A673 (cell line): ENCODE data around the gene FADS6. TPM values are rescaled to one million over a fixed set of nuclear protein-coding genes. Genes with fewer than 3 reads are reported as not detected.

Source experiments
- BruUV-seq: library from RNA; stranded (reverse); fragments of 400-500 nt; replicated peaks from 2 replicates; lab custom pipeline; 2021; lab: Mats Ljungman, UMichigan
- CTCF ChIA-PET: fragments of 300-600 bp; sonication (Branson Sonifier 250); formaldehyde crosslinking; loops from one replicate; lab custom pipeline; 2022; ENCODE audit warnings: antibody characterized with exemption; lab: Charles Lee
- POLR2A ChIA-PET: fragments of 300-600 bp; sonication (Branson Sonifier 250); formaldehyde crosslinking; loops from one replicate; lab custom pipeline; 2022; ENCODE audit warnings: antibody characterized with exemption; ENCODE audit not compliant: low non-redundant PET; lab: Charles Lee
- DNase-seq: peaks from one replicate; pipeline ENCODE4 v3.0.0-alpha.2; 2015; ENCODE audit warnings: low spot score
- H3K27ac ChIP-seq: fragments of 200-600 bp; sonication (generic); 2 replicates; pipeline ENCODE4 v1.5.1; 2016; ENCODE audit warnings: mixed run types, low read depth, mild to moderate bottlenecking, mixed read lengths, antibody characterized with exemption, low read length; ENCODE audit not compliant: poor library complexity, severe bottlenecking
- H3K27me3 ChIP-seq: fragments of 200-600 bp; sonication (generic); replicated peaks from 2 replicates; pipeline ENCODE4 v1.6.1; 2017; ENCODE audit warnings: mixed run types, low read depth, mild to moderate bottlenecking, mixed read lengths, antibody characterized with exemption, low read length; ENCODE audit not compliant: insufficient read depth, poor library complexity
- H3K36me3 ChIP-seq: fragments of 200-600 bp; sonication (generic); 2 replicates; pipeline ENCODE4 v1.6.1; 2016; ENCODE audit warnings: mixed run types, mild to moderate bottlenecking, mixed read lengths, antibody characterized with exemption, low read length; ENCODE audit not compliant: insufficient read depth, poor library complexity, severe bottlenecking
- H3K4me1 ChIP-seq: fragments of 200-600 bp; sonication (generic); 2 replicates; pipeline ENCODE4 v1.6.1; 2017; ENCODE audit warnings: mixed run types, mild to moderate bottlenecking, mixed read lengths, antibody characterized with exemption, low read length; ENCODE audit not compliant: insufficient read depth, poor library complexity, severe bottlenecking
- H3K4me3 ChIP-seq: fragments of 200-600 bp; sonication (generic); 2 replicates; pipeline ENCODE4 v1.5.1; 2016; ENCODE audit warnings: low read depth, mixed run types, mild to moderate bottlenecking, mixed read lengths, low read length; ENCODE audit not compliant: poor library complexity, severe bottlenecking
- H3K9me3 ChIP-seq: fragments of 200-600 bp; sonication (generic); 2 replicates; pipeline ENCODE4 v1.6.1; 2016; ENCODE audit warnings: mixed run types, low read depth, mild to moderate bottlenecking, mixed read lengths, antibody characterized with exemption, low read length; ENCODE audit not compliant: poor library complexity, severe bottlenecking
- EZH2 ChIP-seq: fragments of 200-600 bp; sonication (generic); IDR thresholded peaks from 2 replicates; pipeline ENCODE4 v1.6.1; 2017; ENCODE audit warnings: borderline replicate concordance, low read depth, mild to moderate bottlenecking, mixed read lengths, antibody characterized with exemption, low read length; ENCODE audit not compliant: poor library complexity, severe bottlenecking
- intact Hi-C: fragments of 100-400 bp; cut with micrococcal nuclease; formaldehyde crosslinking; loops from one replicate; pipeline ENCODE4 v1.10.0; 2022; ENCODE audit not compliant: unreplicated experiment
- total RNA-seq: library from RNA; stranded (reverse); gene quantifications from 2 replicates; pipeline ENCODE4 v1.2.3, GENCODE V29; 2021
- TF ChIP-seq, protein P1 (sequence below): fragments of 300-800, 200-600 bp; sonication (generic); conservative IDR thresholded peaks from 2 replicates; pipeline ENCODE4 v1.5.1; 2017; ENCODE audit warnings: low read depth, mild to moderate bottlenecking, antibody characterized with exemption, low read length, moderate library complexity, mixed read lengths

The FADS6 gene
- total RNA-seq, 1 experiment from 2014 or later: not detected

DNA sequence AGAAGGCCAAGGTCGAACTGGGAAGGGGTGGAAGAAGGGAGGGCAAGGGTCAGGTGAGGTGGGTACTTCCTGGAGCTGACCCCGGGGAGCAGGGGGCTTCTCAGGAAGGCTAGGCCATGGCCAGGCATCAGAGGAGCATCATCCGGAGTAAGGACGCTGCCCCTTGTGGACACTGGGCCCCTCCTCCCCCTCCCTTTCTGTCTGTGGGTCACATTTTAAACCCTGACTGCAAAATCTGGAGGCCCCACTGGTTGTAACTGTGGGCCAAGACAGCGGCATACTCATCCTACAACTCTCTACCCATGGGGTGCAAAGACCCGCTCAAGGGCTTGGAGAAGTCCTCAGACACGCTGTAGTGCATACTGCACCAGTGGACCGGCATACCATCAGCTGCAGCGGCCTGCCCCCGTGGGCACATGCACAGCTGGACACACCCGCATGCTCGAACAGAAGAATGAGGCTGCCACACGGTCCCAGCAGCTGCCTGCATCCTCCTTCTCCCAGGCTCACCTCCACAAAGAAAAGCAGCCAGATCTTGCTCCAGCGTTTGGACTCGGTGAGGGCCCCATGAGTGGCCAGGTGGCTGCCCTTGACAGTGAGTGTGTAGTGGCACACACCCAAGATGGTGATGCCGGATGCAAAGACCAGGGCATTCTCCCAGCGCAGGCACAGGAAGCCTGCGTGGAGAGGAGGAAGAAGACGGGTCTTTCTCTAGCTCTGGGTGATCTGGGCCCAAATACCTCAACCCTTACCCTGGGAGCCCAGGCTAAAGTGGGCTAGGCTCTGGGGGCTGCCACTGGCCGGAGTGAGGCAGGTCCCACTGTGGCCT is 1.2 kb downstream of the FADS6 start:
- no peaks in the 10 kb centered on the region for H3K4me1 ChIP-seq
- peaks cover 69% of the 10 kb centered on the region for H3K27me3 ChIP-seq
- H3K27ac ChIP-seq: no peak overlapping the region
- no peaks in the 10 kb centered on the region for H3K36me3 ChIP-seq
- no peak for TF ChIP-seq EZH2
- TF ChIP-seq, protein P1, sequence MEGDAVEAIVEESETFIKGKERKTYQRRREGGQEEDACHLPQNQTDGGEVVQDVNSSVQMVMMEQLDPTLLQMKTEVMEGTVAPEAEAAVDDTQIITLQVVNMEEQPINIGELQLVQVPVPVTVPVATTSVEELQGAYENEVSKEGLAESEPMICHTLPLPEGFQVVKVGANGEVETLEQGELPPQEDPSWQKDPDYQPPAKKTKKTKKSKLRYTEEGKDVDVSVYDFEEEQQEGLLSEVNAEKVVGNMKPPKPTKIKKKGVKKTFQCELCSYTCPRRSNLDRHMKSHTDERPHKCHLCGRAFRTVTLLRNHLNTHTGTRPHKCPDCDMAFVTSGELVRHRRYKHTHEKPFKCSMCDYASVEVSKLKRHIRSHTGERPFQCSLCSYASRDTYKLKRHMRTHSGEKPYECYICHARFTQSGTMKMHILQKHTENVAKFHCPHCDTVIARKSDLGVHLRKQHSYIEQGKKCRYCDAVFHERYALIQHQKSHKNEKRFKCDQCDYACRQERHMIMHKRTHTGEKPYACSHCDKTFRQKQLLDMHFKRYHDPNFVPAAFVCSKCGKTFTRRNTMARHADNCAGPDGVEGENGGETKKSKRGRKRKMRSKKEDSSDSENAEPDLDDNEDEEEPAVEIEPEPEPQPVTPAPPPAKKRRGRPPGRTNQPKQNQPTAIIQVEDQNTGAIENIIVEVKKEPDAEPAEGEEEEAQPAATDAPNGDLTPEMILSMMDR: no peak
- intact Hi-C loops: no loop called here
- DNase-seq: no peak
- ChIA-PET POLR2A (no interaction called here), CTCF (no interaction called here)
- BruUV-seq: no TSS peak
- no peak overlapping the region for H3K4me3 ChIP-seq
- H3K9me3 ChIP-seq: no peaks in the 10 kb centered on the region

DNA sequence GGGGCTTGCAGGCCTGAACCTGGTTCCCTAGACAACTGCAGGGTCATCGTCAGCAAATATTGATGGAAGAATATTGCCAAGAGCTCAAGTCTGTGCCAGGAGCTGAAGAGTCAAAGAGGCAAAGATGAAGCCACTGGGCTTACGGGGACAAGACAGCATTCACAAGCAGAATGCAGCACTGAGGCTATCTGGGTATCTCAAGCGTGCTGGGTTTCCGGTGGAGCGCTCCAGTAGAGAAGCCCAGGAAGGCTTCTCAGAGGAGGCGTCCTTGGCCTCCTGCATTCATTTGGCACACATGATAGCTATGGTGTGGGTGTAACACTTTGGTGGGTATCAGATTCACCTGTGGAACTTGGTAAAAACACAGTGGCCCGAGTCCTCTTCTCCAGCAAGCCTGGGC is 2.9 kb downstream of the FADS6 start:
- Histone ChIP-seq H3K4me3 (no peak overlapping the region), H3K9me3 (no peaks in the 10 kb centered on the region), H3K27me3 (peaks cover 55% of the 10 kb centered on the region), H3K4me1 (no peaks in the 10 kb centered on the region), H3K27ac (no peak overlapping the region), H3K36me3 (no peaks in the 10 kb centered on the region)
- BruUV-seq: no TSS peak
- DNase-seq: no peak
- ChIA-PET POLR2A (no interaction called here), CTCF (no interaction called here)
- TF ChIP-seq, protein P1: no peak
- TF ChIP-seq EZH2: no peak
- intact Hi-C loops: no loop called here

DNA sequence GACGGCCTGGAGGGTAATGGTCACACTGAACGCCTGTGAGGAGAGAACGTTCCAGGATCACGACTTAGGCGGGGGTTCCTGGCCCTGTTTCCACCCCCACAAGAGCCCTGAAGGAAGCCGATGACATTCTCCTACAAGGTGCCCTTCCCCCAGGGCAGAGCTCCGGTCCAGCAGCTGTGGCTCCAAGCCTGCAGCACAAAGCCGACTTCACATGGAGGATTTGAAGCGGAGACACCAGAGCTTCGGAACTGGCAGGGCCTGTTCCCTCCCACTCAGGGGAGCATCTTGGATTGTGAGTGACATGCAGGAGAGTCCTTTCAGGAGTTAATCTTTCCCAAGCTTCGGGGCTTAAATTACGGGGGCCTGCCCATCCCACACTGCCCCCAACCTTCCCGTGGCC is 5.0 kb downstream of the FADS6 start:
- no peaks in the 10 kb centered on the region for H3K4me1 ChIP-seq
- intact Hi-C loops: no loop called here
- no TSS peak for BruUV-seq
- H3K9me3 ChIP-seq: no peaks in the 10 kb centered on the region
- DNase-seq: no peak
- H3K4me3 ChIP-seq: no peak overlapping the region
- CTCF ChIA-PET: no interaction called here
- H3K36me3 ChIP-seq: no peaks in the 10 kb centered on the region
- TF ChIP-seq, protein P1: no peak
- no peak for TF ChIP-seq EZH2
- POLR2A ChIA-PET: no interaction called here
- H3K27ac ChIP-seq: no peak overlapping the region
- H3K27me3 ChIP-seq: peaks cover 34% of the 10 kb centered on the region
